K562 (cell line): ENCODE data around the gene GRAMD2B.

ENCODE experiments used
- CBX3 ChIP-seq, 2 experiments: IDR thresholded peaks; 1 replicate in 1 of 2; 2 replicates in 1 of 2; pipeline ENCODE4 v1.6.1; 2012; ENCODE audit warnings: inconsistent platforms in 2 of 2, low read length in 2 of 2, borderline replicate concordance in 1 of 2, control low read depth in 1 of 2
- ZFP1 ChIP-seq: fragments of 450-650 bp; formaldehyde crosslinking; IDR thresholded peaks from 2 replicates; pipeline ENCODE4 v1.4.0; 2020; ENCODE audit warnings: mild to moderate bottlenecking, mixed read lengths
- TF ChIP-seq, protein P1 (sequence below), 3 experiments: IDR thresholded peaks in 2 of 3; conservative IDR thresholded peaks in 1 of 3; 2 replicates each; pipeline ENCODE4 v1.5.1; 2011 to 2012; ENCODE audit warnings: low read length in 3 of 3, mild to moderate bottlenecking in 3 of 3, control low read depth in 2 of 3, improper control_type of control experiment in 1 of 3, inconsistent platforms in 1 of 3, low read depth in 1 of 3, mixed read lengths in 1 of 3, moderate library complexity in 1 of 3; ENCODE audit not compliant: insufficient read depth in 2 of 3

GRCh38 chr5:126534553-126534952, 111.3 kb downstream of the GRAMD2B start:
- TF ChIP-seq, protein P1, sequence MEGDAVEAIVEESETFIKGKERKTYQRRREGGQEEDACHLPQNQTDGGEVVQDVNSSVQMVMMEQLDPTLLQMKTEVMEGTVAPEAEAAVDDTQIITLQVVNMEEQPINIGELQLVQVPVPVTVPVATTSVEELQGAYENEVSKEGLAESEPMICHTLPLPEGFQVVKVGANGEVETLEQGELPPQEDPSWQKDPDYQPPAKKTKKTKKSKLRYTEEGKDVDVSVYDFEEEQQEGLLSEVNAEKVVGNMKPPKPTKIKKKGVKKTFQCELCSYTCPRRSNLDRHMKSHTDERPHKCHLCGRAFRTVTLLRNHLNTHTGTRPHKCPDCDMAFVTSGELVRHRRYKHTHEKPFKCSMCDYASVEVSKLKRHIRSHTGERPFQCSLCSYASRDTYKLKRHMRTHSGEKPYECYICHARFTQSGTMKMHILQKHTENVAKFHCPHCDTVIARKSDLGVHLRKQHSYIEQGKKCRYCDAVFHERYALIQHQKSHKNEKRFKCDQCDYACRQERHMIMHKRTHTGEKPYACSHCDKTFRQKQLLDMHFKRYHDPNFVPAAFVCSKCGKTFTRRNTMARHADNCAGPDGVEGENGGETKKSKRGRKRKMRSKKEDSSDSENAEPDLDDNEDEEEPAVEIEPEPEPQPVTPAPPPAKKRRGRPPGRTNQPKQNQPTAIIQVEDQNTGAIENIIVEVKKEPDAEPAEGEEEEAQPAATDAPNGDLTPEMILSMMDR (IDR thresholded peaks at IDR 0.05 in 2 of 3, conservative IDR thresholded peaks at IDR 0.05 in 1 of 3; ENCODE audit: insufficient read depth in 2 of 3, low read depth in 1 of 3, low read length in 3 of 3) = no peak
- TF ChIP-seq ZFP1 (CRISPR knock-in tag) (no peak), CBX3 (IDR thresholded peaks at IDR 0.05; ENCODE audit: borderline replicate concordance in 1 of 2, low read length in 2 of 2) (no peak)
